WTC11 (cell line): ENCODE measurements around the gene ATG2A. TPM values are rescaled to one million over a fixed set of nuclear protein-coding genes. Genes with fewer than 3 reads are reported as not detected.
A peak's percentile ranks its signal among the peaks of the same experiment; 100 is the strongest.

Source experiments
- ATAC-seq: fragments of 200-7000 bp; cut with Tn5 transposase; 2 replicates; pipeline ENCODE4 v1.10.0; 2021; ENCODE audit warnings: mild to moderate bottlenecking, moderate library complexity
- Bru-seq: library from RNA; stranded (reverse); fragments of 400-500 nt; gene quantifications from one replicate; lab custom pipeline; 2021; lab: Mats Ljungman, UMichigan
- CTCF ChIA-PET: fragments of 300-600 bp; sonication (Branson Sonifier 250); formaldehyde crosslinking; loops from one replicate; lab custom pipeline; 2021; ENCODE audit warnings: antibody characterized with exemption; lab: Charles Lee
- POLR2A ChIA-PET: fragments of 350-600 bp; sonication (Branson Sonifier 250); formaldehyde crosslinking; loops from one replicate; lab custom pipeline; 2021; ENCODE audit warnings: antibody characterized with exemption; lab: Charles Lee
- DNase-seq: peaks from one replicate; pipeline ENCODE4 v3.0.0; 2021; ENCODE audit warnings: low spot score
- H3K27ac Mint-ChIP-seq: 2 replicates; pipeline ENCODE4 v1.8.0; 2021; ENCODE audit warnings: mixed read lengths
- H3K27me3 Mint-ChIP-seq: 2 replicates; pipeline ENCODE4 v1.8.0; 2021; ENCODE audit warnings: low read depth, mild to moderate bottlenecking, moderate library complexity, mixed read lengths
- H3K36me3 Mint-ChIP-seq: 2 replicates; pipeline ENCODE4 v1.8.0; 2021; ENCODE audit warnings: mixed read lengths
- H3K4me1 Mint-ChIP-seq: 2 replicates; pipeline ENCODE4 v1.8.0; 2022; ENCODE audit warnings: mixed read lengths
- H3K4me3 Mint-ChIP-seq: 2 replicates; pipeline ENCODE4 v1.8.0; 2021; ENCODE audit warnings: mild to moderate bottlenecking, moderate library complexity, mixed read lengths
- H3K9me3 Mint-ChIP-seq: 2 replicates; pipeline ENCODE4 v1.8.0; 2021; ENCODE audit warnings: mixed read lengths
- CDX4 ChIP-seq: fragments of 250-450 bp; sonication (Bioruptor Pico); IDR thresholded peaks from 2 replicates; pipeline ENCODE4 v1.9.0; 2021; ENCODE audit warnings: moderate library complexity, mild to moderate bottlenecking, inconsistent platforms, borderline replicate concordance
- CREM ChIP-seq: sonication (generic); formaldehyde crosslinking; IDR thresholded peaks from 2 replicates; pipeline ENCODE4 v1.8.1; 2022; ENCODE audit warnings: mild to moderate bottlenecking, missing genetic modification reagents, moderate library complexity
- E2F5 ChIP-seq: sonication (generic); formaldehyde crosslinking; IDR thresholded peaks from 2 replicates; pipeline ENCODE4 v1.8.1; 2022; ENCODE audit warnings: mild to moderate bottlenecking, moderate library complexity, missing genetic modification reagents
- ELF4 ChIP-seq: sonication (generic); formaldehyde crosslinking; IDR thresholded peaks from 2 replicates; pipeline ENCODE4 v1.8.1; 2022; ENCODE audit warnings: low read depth, mild to moderate bottlenecking, moderate library complexity, missing genetic modification reagents
- ERG ChIP-seq: fragments of 250-450 bp; sonication (Bioruptor Pico); IDR thresholded peaks from 2 replicates; pipeline ENCODE4 v1.8.0; 2021; ENCODE audit warnings: mild to moderate bottlenecking
- FOXK1 ChIP-seq: sonication (generic); formaldehyde crosslinking; IDR thresholded peaks from 2 replicates; pipeline ENCODE4 v1.8.0; 2022; ENCODE audit warnings: mild to moderate bottlenecking, moderate library complexity, missing genetic modification reagents
- FOXP1 ChIP-seq: sonication (generic); formaldehyde crosslinking; IDR thresholded peaks from 2 replicates; pipeline ENCODE4 v1.8.0; 2022; ENCODE audit warnings: missing genetic modification reagents, mild to moderate bottlenecking, moderate library complexity, borderline replicate concordance
- FOXP4 ChIP-seq: sonication (generic); formaldehyde crosslinking; IDR thresholded peaks from 2 replicates; pipeline ENCODE4 v1.8.0; 2022; ENCODE audit warnings: mild to moderate bottlenecking, missing genetic modification reagents
- HMGA2 ChIP-seq: fragments of 250-450 bp; sonication (Bioruptor Pico); IDR thresholded peaks from 2 replicates; pipeline ENCODE4 v1.4.0; 2021; ENCODE audit warnings: mild to moderate bottlenecking, moderate library complexity
- IRF1 ChIP-seq: sonication (generic); formaldehyde crosslinking; IDR thresholded peaks from 2 replicates; pipeline ENCODE4 v1.8.0; 2023; ENCODE audit warnings: missing genetic modification reagents
- MLX ChIP-seq: sonication (generic); formaldehyde crosslinking; IDR thresholded peaks from 2 replicates; pipeline ENCODE4 v1.8.1; 2023; ENCODE audit warnings: mild to moderate bottlenecking, missing genetic modification reagents, moderate library complexity
- NFYB ChIP-seq: sonication (generic); formaldehyde crosslinking; conservative IDR thresholded peaks from 2 replicates; pipeline ENCODE4 v1.8.0; 2022; ENCODE audit warnings: low read depth, missing genetic modification reagents
- NR2C2 ChIP-seq: sonication (generic); formaldehyde crosslinking; IDR thresholded peaks from 2 replicates; pipeline ENCODE4 v1.8.0; 2022; ENCODE audit warnings: mild to moderate bottlenecking, missing genetic modification reagents
- OVOL2 ChIP-seq: fragments of 250-450 bp; sonication (Bioruptor Pico); IDR thresholded peaks from 2 replicates; pipeline ENCODE4 v1.9.0; 2021; ENCODE audit warnings: mild to moderate bottlenecking, borderline replicate concordance
- PRRX2 ChIP-seq: fragments of 250-450 bp; sonication (Bioruptor Pico); IDR thresholded peaks from 2 replicates; pipeline ENCODE4 v1.8.0; 2021; ENCODE audit warnings: mild to moderate bottlenecking
- RORB ChIP-seq: fragments of 250-450 bp; sonication (Bioruptor Pico); IDR thresholded peaks from 2 replicates; pipeline ENCODE4 v1.9.0; 2021; ENCODE audit warnings: mild to moderate bottlenecking
- TCF7 ChIP-seq: sonication (generic); formaldehyde crosslinking; IDR thresholded peaks from 2 replicates; pipeline ENCODE4 v1.8.0; 2022; ENCODE audit warnings: mild to moderate bottlenecking, low read depth, missing genetic modification reagents, moderate library complexity
- ZBTB43 ChIP-seq: sonication (generic); formaldehyde crosslinking; IDR thresholded peaks from 2 replicates; pipeline ENCODE4 v1.8.1; 2023; ENCODE audit warnings: mild to moderate bottlenecking, missing genetic modification reagents
- ZNF219 ChIP-seq: sonication (generic); formaldehyde crosslinking; IDR thresholded peaks from 2 replicates; pipeline ENCODE4 v1.8.0; 2023; ENCODE audit warnings: missing genetic modification reagents, mild to moderate bottlenecking, borderline replicate concordance
- ZNF281 ChIP-seq: sonication (generic); formaldehyde crosslinking; IDR thresholded peaks from 2 replicates; pipeline ENCODE4 v1.8.0; 2023; ENCODE audit warnings: mild to moderate bottlenecking, missing genetic modification reagents
- ZNF317 ChIP-seq: sonication (generic); formaldehyde crosslinking; IDR thresholded peaks from 2 replicates; pipeline ENCODE4 v1.8.1; 2023; ENCODE audit warnings: low read depth, mild to moderate bottlenecking, moderate library complexity, missing genetic modification reagents, borderline replicate concordance
- ZNF423 ChIP-seq: fragments of 250-450 bp; sonication (Bioruptor Pico); IDR thresholded peaks from 2 replicates; pipeline ENCODE4 v2.1.2; 2022; ENCODE audit warnings: mild to moderate bottlenecking, moderate library complexity
- ZSCAN18 ChIP-seq: fragments of 250-450 bp; sonication (Bioruptor Pico); IDR thresholded peaks from 2 replicates; pipeline ENCODE4 v2.1.2; 2022; ENCODE audit warnings: mild to moderate bottlenecking, moderate library complexity
- long read RNA-seq, 3 experiments: library from RNA in 1 of 3; library from capped mRNA in 1 of 3; library from polyadenylated mRNA in 1 of 3; unstranded in 2 of 3; stranded (forward) in 1 of 3; transcript quantifications; one replicate each; pipeline ENCODE4 v2.0.0, GENCODE V29; 2021
- total RNA-seq: library from RNA; stranded (reverse); gene quantifications from 3 replicates; pipeline ENCODE4 v1.2.3, GENCODE V29; 2021

Gene ATG2A
- total RNA-seq (25.2 to 31.4 TPM (median 27.6 TPM) in 3 replicates), Bru-seq, nascent RNA (percentile 41 among the genes with signal in this experiment)
- long read RNA-seq, experiment 1, full-length matches to known transcripts: 1 of 31 reads
- long read RNA-seq, experiment 1, partial matches to known transcripts: 12 of 31 reads
- long read RNA-seq, experiment 1, other reads (novel, unspliced or antisense): 18 of 31 reads
- long read RNA-seq, experiment 2, partial matches to known transcripts: 11 of 20 reads
- long read RNA-seq, experiment 2, other reads (novel, unspliced or antisense): 9 of 20 reads
- long read RNA-seq, experiment 3: 0 reads

GRCh38 chr11:64916775-64917662 is at the start of gene ATG2A:
TSS of gene ATG2A (minus strand) at chr11:64917209. CDS start at chr11:64917135, 74 bp downstream.
- ChIA-PET POLR2A (interaction anchor here (0.6 kb wide), 1 partner anchor 58 kb away, joined by 3 read pairs; no protein-coding TSS in a partner anchor), CTCF (interaction anchor here (0.7 to 4.1 kb wide), 6 partner anchors 18 to 86 kb away, joined by 3 to 14 read pairs (median 6); partner anchors contain the start of genes BATF2 and GPHA2)
- H3K9me3 Mint-ChIP-seq: no peaks in the 10 kb centered on the region
- ATAC-seq: peak; percentile 98
- no peaks in the 10 kb centered on the region for H3K36me3 Mint-ChIP-seq
- H3K4me3 Mint-ChIP-seq: peak within 1 kb of the TSS; percentile 88
- peaks cover 13% of the 10 kb centered on the region for H3K4me1 Mint-ChIP-seq
- peak within 1 kb of the TSS; percentile 98 for H3K27ac Mint-ChIP-seq
- no peaks in the 10 kb centered on the region for H3K27me3 Mint-ChIP-seq
- DNase-seq: peak; percentile 99
- TF ChIP-seq OVOL2 (CRISPR knock-in tag): no peak
- peak; percentile 79 for TF ChIP-seq NFYB (CRISPR knock-in tag)
- no peak for TF ChIP-seq ZNF281 (CRISPR knock-in tag)
- TF ChIP-seq NR2C2 (CRISPR knock-in tag): 0 out of 2 replicates have a peak, but pooled peaks have one; percentile 18
- no peak for TF ChIP-seq RORB (CRISPR knock-in tag)
- TF ChIP-seq CREM (CRISPR knock-in tag): no peak
- TF ChIP-seq PRRX2 (CRISPR knock-in tag): no peak
- no peak for TF ChIP-seq ZSCAN18 (CRISPR knock-in tag)
- TF ChIP-seq FOXP4 (CRISPR knock-in tag): peak; percentile 24; the same call in 1 of the 2 replicates
- TF ChIP-seq ZNF219 (CRISPR knock-in tag): no peak
- no peak for TF ChIP-seq MLX (CRISPR knock-in tag)
- TF ChIP-seq ZNF423: no peak
- peak; percentile 35; the same call in 1 of the 2 replicates for TF ChIP-seq FOXK1
- TF ChIP-seq FOXP1 (CRISPR knock-in tag): peak; percentile 53; the same call in 1 of the 2 replicates
- no peak for TF ChIP-seq HMGA2 (CRISPR knock-in tag)
- TF ChIP-seq ELF4 (CRISPR knock-in tag): no peak
- TF ChIP-seq ERG: no peak
- TF ChIP-seq IRF1 (CRISPR knock-in tag): no peak
- TF ChIP-seq ZBTB43 (CRISPR knock-in tag): 0 out of 2 replicates have a peak, but pooled peaks have one; percentile 37
- no peak for TF ChIP-seq E2F5
- no peak for TF ChIP-seq TCF7 (CRISPR knock-in tag)
- TF ChIP-seq CDX4 (CRISPR knock-in tag): no peak
- TF ChIP-seq ZNF317 (CRISPR knock-in tag): no peak
